ENCODE measurements around the gene HAPLN1. TPM values are rescaled to one million over a fixed set of nuclear protein-coding genes. Genes with fewer than 3 reads are reported as not detected.
"Not testable (repeated sequence)": the region's sequence is repeated elsewhere in the genome, so short reads cannot be mapped to it uniquely, and the experiment has no call there.

Gene HAPLN1
- total RNA-seq, 6 experiments from 2014 or later, result 10.2 to 118 (median 112) TPM

DNA sequence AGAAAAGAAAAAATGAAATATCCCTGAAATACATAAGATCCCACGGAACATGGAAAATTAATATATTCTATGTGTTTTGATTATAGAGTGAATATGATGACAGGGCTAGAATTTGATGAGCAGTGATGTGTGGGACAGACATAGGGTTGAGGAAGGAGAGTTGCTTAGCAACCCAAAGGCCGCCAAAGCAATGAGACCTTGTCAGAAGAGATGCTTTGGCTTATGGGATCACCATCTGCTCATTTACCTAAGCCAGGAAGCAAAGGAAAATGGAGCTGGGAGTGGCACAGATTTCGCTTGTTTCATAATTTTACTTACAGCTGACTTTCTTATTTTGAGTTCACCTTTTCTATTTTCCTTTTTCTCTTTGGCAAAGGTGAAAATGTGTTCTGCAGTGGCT lies 20.9 kb upstream of the HAPLN1 start:
- Mint-ChIP-seq H3K9me3 (peaks cover 4% of the 10 kb centered on the region; the same call in 1 of the 2 replicates), H3K27ac (no peak overlapping the region), H3K4me1 (ENCODE audit: low read depth) (peaks cover 10% of the 10 kb centered on the region; the same call in 1 of the 2 replicates), H3K27me3 (ENCODE audit: insufficient read depth) (no peaks in the 10 kb centered on the region), H3K36me3 (ENCODE audit: low read depth) (no peaks in the 10 kb centered on the region), H3K4me3 (no peak overlapping the region)
- TF ChIP-seq, protein P1, sequence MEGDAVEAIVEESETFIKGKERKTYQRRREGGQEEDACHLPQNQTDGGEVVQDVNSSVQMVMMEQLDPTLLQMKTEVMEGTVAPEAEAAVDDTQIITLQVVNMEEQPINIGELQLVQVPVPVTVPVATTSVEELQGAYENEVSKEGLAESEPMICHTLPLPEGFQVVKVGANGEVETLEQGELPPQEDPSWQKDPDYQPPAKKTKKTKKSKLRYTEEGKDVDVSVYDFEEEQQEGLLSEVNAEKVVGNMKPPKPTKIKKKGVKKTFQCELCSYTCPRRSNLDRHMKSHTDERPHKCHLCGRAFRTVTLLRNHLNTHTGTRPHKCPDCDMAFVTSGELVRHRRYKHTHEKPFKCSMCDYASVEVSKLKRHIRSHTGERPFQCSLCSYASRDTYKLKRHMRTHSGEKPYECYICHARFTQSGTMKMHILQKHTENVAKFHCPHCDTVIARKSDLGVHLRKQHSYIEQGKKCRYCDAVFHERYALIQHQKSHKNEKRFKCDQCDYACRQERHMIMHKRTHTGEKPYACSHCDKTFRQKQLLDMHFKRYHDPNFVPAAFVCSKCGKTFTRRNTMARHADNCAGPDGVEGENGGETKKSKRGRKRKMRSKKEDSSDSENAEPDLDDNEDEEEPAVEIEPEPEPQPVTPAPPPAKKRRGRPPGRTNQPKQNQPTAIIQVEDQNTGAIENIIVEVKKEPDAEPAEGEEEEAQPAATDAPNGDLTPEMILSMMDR (IDR thresholded peaks at IDR 0.05), result no peak
- no peak for DNase-seq

DNA sequence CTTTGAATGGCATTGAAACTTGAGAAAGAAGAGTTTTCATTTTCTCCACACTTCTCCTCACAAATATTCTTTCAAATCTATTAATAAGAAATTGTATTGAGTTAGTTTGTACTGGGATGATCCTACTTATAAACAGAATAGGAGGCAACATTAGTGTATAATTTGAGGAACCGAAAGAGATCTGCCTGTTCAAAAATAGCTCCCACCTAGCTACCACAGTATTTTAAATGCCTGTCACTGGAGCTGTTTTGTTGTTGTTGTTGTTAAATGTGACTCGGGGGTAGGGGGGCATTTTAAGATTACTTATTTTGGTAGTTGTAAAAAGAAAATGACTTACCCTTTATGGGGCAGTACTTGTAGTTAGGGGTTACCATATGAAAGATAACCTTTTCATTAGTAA lies 20.1 kb upstream of the HAPLN1 start:
- TF ChIP-seq, protein P1 (IDR thresholded peaks at IDR 0.05), result no peak
- H3K9me3 Mint-ChIP-seq, result peaks cover 4% of the 10 kb centered on the region; the same call in 1 of the 2 replicates

DNA sequence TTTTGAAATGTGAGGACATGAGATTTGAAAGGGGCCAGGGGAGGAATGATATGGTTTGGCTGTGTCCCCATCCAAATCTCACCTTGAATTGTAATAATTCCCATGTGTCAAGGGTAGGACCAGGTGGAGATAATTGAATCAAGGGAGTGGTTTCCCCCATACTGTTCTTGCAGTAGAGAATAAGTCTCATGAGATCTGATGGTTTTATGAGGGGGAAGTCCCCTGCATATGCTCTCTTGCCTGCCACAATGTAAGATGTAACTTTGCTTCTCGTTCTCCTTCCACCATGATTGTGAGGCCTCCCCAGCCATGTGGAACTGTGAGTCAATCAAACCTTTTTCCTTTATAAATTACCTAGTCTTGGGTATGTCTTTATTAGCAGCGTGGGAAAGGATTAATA lies 15.5 kb upstream of the HAPLN1 start:
- H3K27ac Mint-ChIP-seq, result not testable (repeated sequence)

More for the DNA sequence above, 20.1 kb upstream of the HAPLN1 start:
- DNase-seq, result no peak
- Mint-ChIP-seq H3K27me3 (ENCODE audit: insufficient read depth) (no peaks in the 10 kb centered on the region), H3K4me3 (no peak overlapping the region), H3K36me3 (ENCODE audit: low read depth) (no peaks in the 10 kb centered on the region), H3K27ac (no peak overlapping the region), H3K4me1 (ENCODE audit: low read depth) (peaks cover 10% of the 10 kb centered on the region; the same call in 1 of the 2 replicates)

DNA sequence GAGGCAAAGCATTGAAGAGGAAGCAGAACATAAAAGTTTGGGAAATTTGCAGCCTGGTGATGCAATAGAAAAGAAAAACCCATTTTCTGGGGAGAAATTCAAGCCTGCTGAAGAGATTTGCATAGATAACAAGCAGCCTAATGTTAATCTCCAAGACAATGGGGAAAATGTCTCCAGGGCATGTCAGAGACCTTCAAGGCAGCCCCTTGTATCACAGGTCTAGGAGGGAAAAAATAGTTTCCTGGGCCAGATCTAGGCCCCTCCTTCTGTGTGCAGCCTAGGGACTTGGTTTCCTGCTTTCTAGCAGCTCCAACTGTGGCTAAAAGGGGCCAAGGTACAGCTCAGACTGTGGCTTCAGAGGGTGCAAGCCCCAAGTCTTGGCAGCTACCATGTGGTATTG lies 14.4 kb upstream of the HAPLN1 start:
- not testable (repeated sequence) for H3K27me3 Mint-ChIP-seq (ENCODE audit: insufficient read depth); H3K4me1 Mint-ChIP-seq (ENCODE audit: low read depth); H3K9me3 Mint-ChIP-seq; H3K27ac Mint-ChIP-seq; DNase-seq; H3K36me3 Mint-ChIP-seq (ENCODE audit: low read depth); H3K4me3 Mint-ChIP-seq

More for the DNA sequence above, 15.5 kb upstream of the HAPLN1 start:
- not testable (repeated sequence) for H3K4me1 Mint-ChIP-seq (ENCODE audit: low read depth); DNase-seq; H3K4me3 Mint-ChIP-seq; H3K36me3 Mint-ChIP-seq (ENCODE audit: low read depth); H3K9me3 Mint-ChIP-seq; H3K27me3 Mint-ChIP-seq (ENCODE audit: insufficient read depth)

DNA sequence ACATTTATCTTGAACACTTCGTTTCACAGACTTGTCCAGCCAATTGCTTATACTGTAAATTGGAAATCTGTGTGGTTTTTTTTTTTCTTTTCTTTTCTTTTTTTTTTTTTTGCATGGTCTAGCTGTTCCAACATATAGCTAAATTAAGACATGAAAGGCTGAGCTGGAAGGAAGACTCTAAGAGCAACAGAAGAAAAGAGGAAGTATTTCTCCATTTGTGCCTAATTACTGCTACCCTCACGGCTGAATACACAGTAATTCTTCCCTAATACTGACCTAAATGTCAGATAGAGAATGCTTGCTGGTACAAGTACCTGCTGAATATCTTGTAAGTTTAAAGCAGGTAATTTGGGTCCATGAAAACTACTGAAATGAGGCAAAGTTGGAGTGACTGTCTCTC lies 11.0 kb upstream of the HAPLN1 start:
- Mint-ChIP-seq H3K27me3 (ENCODE audit: insufficient read depth) (no peaks in the 10 kb centered on the region; the same call in 1 of the 2 replicates), H3K4me1 (ENCODE audit: low read depth) (peaks cover 9% of the 10 kb centered on the region; the same call in 1 of the 2 replicates), H3K9me3 (no peaks in the 10 kb centered on the region), H3K27ac (no peak overlapping the region), H3K36me3 (ENCODE audit: low read depth) (no peaks in the 10 kb centered on the region), H3K4me3 (no peak overlapping the region)
- TF ChIP-seq, protein P1 (IDR thresholded peaks at IDR 0.05), result no peak
- DNase-seq, result no peak

DNA sequence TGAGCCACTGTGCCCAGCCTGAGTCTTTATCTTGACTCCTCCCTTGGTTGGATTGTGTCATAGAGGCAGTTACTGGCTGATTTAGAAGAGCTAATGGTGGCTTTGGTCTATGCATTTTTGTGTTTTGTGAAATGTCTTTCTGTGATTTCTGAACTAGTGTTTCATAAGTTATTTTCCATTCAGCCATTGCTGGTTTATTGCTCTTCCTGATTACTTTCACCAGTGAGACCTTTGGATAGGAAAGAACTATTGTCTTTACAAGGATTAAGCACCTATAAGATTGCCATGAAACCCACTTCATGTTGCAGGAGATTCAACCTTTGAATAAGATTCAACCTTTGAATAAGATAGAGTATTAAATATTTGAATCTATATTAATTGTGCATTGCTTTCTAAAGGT lies 8.7 kb upstream of the HAPLN1 start:
- H3K4me3 Mint-ChIP-seq, result no peak overlapping the region
- H3K4me1 Mint-ChIP-seq (ENCODE audit: low read depth), result peaks cover 19% of the 10 kb centered on the region; the same call in 1 of the 2 replicates
- TF ChIP-seq, protein P1 (IDR thresholded peaks at IDR 0.05), result no peak

DNA sequence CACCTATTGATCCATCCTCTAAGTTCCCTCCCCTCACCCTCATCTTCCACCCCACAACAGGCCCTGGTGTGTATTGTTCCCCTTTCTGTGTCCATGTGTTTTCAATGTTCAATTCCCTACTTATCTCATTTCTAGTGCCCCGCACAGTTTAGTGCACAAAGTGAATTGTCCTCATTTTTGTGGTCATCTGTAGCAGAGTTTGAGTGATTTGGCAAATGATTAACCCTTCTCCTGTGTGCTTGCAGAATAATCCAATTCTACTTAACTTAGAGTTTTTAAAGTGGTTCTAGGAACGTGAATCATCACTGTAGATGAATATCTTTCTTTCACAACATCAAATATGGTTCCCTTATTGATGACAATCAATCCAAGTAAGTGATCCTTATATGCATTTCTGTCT lies 6.3 kb upstream of the HAPLN1 start:
- peaks cover 12% of the 10 kb centered on the region; the same call in 1 of the 2 replicates for H3K27me3 Mint-ChIP-seq (ENCODE audit: insufficient read depth)
- peak overlapping the region; percentile 32; the same call in 1 of the 2 replicates for H3K27ac Mint-ChIP-seq
- peaks cover 30% of the 10 kb centered on the region for H3K4me1 Mint-ChIP-seq (ENCODE audit: low read depth)
- no peak for DNase-seq
- H3K36me3 Mint-ChIP-seq (ENCODE audit: low read depth), result no peaks in the 10 kb centered on the region
- TF ChIP-seq, protein P1 (IDR thresholded peaks at IDR 0.05), result no peak
- H3K4me3 Mint-ChIP-seq, result no peak overlapping the region
- no peaks in the 10 kb centered on the region for H3K9me3 Mint-ChIP-seq

More for the DNA sequence above, 8.7 kb upstream of the HAPLN1 start:
- Mint-ChIP-seq H3K9me3 (no peaks in the 10 kb centered on the region), H3K36me3 (ENCODE audit: low read depth) (no peaks in the 10 kb centered on the region), H3K27me3 (ENCODE audit: insufficient read depth) (no peaks in the 10 kb centered on the region; the same call in 1 of the 2 replicates), H3K27ac (no peak overlapping the region)
- DNase-seq, result no peak

Measured in HFFc6 (cell line).